KMS-11 (cell line): ENCODE measurements around the gene TAF1B.
A peak's percentile ranks its signal among the peaks of the same experiment; 100 is the strongest.
"Not testable (repeated sequence)": the region's sequence is repeated elsewhere in the genome, so short reads cannot be mapped to it uniquely, and the experiment has no call there.

Experiments
- H2AFZ ChIP-seq: fragments of 200-600 bp; sonication (generic); 2 replicates; pipeline ENCODE4 v1.6.1; 2016; ENCODE audit warnings: antibody characterized with exemption, mixed run types, low read depth
- H3K27ac ChIP-seq: fragments of 200-600 bp; sonication (generic); 2 replicates; pipeline ENCODE4 v1.6.1; 2016; ENCODE audit warnings: mild to moderate bottlenecking, mixed run types
- H3K27me3 ChIP-seq: fragments of 200-600 bp; sonication (generic); 2 replicates; pipeline ENCODE4 v1.6.1; 2017; ENCODE audit warnings: mild to moderate bottlenecking, low read depth, mixed run types, moderate library complexity; ENCODE audit not compliant: insufficient read depth
- H3K36me3 ChIP-seq: fragments of 200-600 bp; sonication (generic); 2 replicates; pipeline ENCODE4 v1.6.1; 2017; ENCODE audit warnings: mild to moderate bottlenecking, mixed run types; ENCODE audit not compliant: insufficient read depth
- H3K4me1 ChIP-seq: fragments of 200-600 bp; sonication (generic); 2 replicates; pipeline ENCODE4 v1.6.1; 2016; ENCODE audit warnings: mild to moderate bottlenecking, low read depth, mixed run types; ENCODE audit not compliant: poor library complexity, severe bottlenecking
- H3K4me2 ChIP-seq: fragments of 200-600 bp; sonication (generic); 2 replicates; pipeline ENCODE4 v1.7.0; 2016; ENCODE audit warnings: mild to moderate bottlenecking, mixed run types
- H3K4me3 ChIP-seq: fragments of 200-600 bp; sonication (generic); IDR thresholded peaks from 2 replicates; pipeline ENCODE4 v1.6.1; 2017; ENCODE audit warnings: low read depth, low read length, mixed read lengths; ENCODE audit not compliant: insufficient read depth
- H3K79me2 ChIP-seq: fragments of 200-600 bp; sonication (generic); 2 replicates; pipeline ENCODE4 v1.6.1; 2016; ENCODE audit warnings: low read depth, mixed run types; ENCODE audit not compliant: insufficient read depth
- H3K9ac ChIP-seq: fragments of 200-600 bp; sonication (generic); 2 replicates; pipeline ENCODE4 v1.6.1; 2016; ENCODE audit warnings: mild to moderate bottlenecking, mixed run types
- H4K20me1 ChIP-seq: fragments of 200-600 bp; sonication (generic); 2 replicates; pipeline ENCODE4 v1.6.1; 2016; ENCODE audit warnings: mild to moderate bottlenecking, mixed run types; ENCODE audit not compliant: insufficient read depth
- CTCF ChIP-seq: fragments of 200-600 bp; sonication (generic); conservative IDR thresholded peaks from 2 replicates; pipeline ENCODE4 v1.6.1; 2017; ENCODE audit warnings: low read depth, mild to moderate bottlenecking, antibody characterized with exemption, low read length, moderate library complexity, mixed read lengths

The TAF1B gene

GRCh38 chr2:9912468-9912867 lies 69.2 kb downstream of the TAF1B start:
- Histone ChIP-seq H3K27me3 (no peaks in the 10 kb centered on the region), H3K4me3 (no peak overlapping the region), H3K79me2 (no peaks in the 10 kb centered on the region), H2AFZ (no peak overlapping the region), H3K4me2 (no peak overlapping the region), H3K9ac (no peak overlapping the region), H3K27ac (no peak overlapping the region), H3K36me3 (no peaks in the 10 kb centered on the region), H4K20me1 (no peaks in the 10 kb centered on the region), H3K4me1 (peaks cover 28% of the 10 kb centered on the region)
- no peak for TF ChIP-seq CTCF

GRCh38 chr2:9914384-9915065 lies 71.3 kb downstream of the TAF1B start:
- Histone ChIP-seq H3K4me1 (peaks cover 28% of the 10 kb centered on the region), H3K4me3 (no peak overlapping the region), H2AFZ (peak overlapping the region; percentile 23; the same call in 1 of the 2 replicates), H3K27ac (peak overlapping the region; percentile 66), H3K9ac (peak overlapping the region; percentile 28; the same call in 1 of the 2 replicates), H3K79me2 (no peaks in the 10 kb centered on the region), H3K36me3 (no peaks in the 10 kb centered on the region), H3K27me3 (no peaks in the 10 kb centered on the region), H4K20me1 (no peaks in the 10 kb centered on the region), H3K4me2 (peak overlapping the region; percentile 18)
- peak; percentile 38; the same call in 1 of the 2 replicates for TF ChIP-seq CTCF

GRCh38 chr2:9918275-9918674 lies 75.0 kb downstream of the TAF1B start:
- no peak overlapping the region for H3K9ac ChIP-seq
- no peak overlapping the region for H3K27ac ChIP-seq
- H3K36me3 ChIP-seq, result no peaks in the 10 kb centered on the region
- H3K4me3 ChIP-seq, result no peak overlapping the region
- no peak overlapping the region for H2AFZ ChIP-seq
- no peaks in the 10 kb centered on the region for H3K79me2 ChIP-seq
- H3K4me1 ChIP-seq, result peaks cover 26% of the 10 kb centered on the region
- no peaks in the 10 kb centered on the region for H3K27me3 ChIP-seq
- no peak overlapping the region for H3K4me2 ChIP-seq
- no peak for TF ChIP-seq CTCF
- no peaks in the 10 kb centered on the region for H4K20me1 ChIP-seq

GRCh38 chr2:9919512-9919911 lies 76.2 kb downstream of the TAF1B start:
- no peaks in the 10 kb centered on the region for H3K36me3 ChIP-seq
- no peak overlapping the region for H3K9ac ChIP-seq
- H3K4me2 ChIP-seq, result no peak overlapping the region
- no peaks in the 10 kb centered on the region for H4K20me1 ChIP-seq
- H3K4me1 ChIP-seq, result peaks cover 13% of the 10 kb centered on the region
- no peak overlapping the region for H3K27ac ChIP-seq
- no peak for TF ChIP-seq CTCF
- no peak overlapping the region for H2AFZ ChIP-seq
- no peak overlapping the region for H3K4me3 ChIP-seq
- no peaks in the 10 kb centered on the region for H3K79me2 ChIP-seq
- no peaks in the 10 kb centered on the region for H3K27me3 ChIP-seq

- H4K20me1 ChIP-seq, H3K27ac ChIP-seq, H3K79me2 ChIP-seq: not testable (repeated sequence)
These were observed 83.7 kb downstream of the TAF1B start for GRCh38 chr2:9927020-9927419.

More at GRCh38 chr2:9927020-9927419, 83.7 kb downstream of the TAF1B start:
- H3K27me3 ChIP-seq, H2AFZ ChIP-seq, H3K4me1 ChIP-seq, H3K4me3 ChIP-seq, H3K36me3 ChIP-seq, H3K9ac ChIP-seq, H3K4me2 ChIP-seq: not testable (repeated sequence)
